IPS-20b (cell line): Measurements from ENCODE around the gene ZNF536.
"Not testable (repeated sequence)": the region's sequence is repeated elsewhere in the genome, so short reads cannot be mapped to it uniquely, and the experiment has no call there.

Experiments
- H3K27ac ChIP-seq: one replicate; pipeline ENCODE4 v1.5.1; 2013; ENCODE audit warnings: low read length
- H3K27me3 ChIP-seq: 2 replicates; pipeline ENCODE4 v1.6.1; 2013; ENCODE audit warnings: mild to moderate bottlenecking, low read length, inconsistent platforms; ENCODE audit not compliant: insufficient read depth
- H3K36me3 ChIP-seq: 2 replicates; pipeline ENCODE4 v1.6.1; 2013; ENCODE audit warnings: low read depth, mild to moderate bottlenecking, inconsistent platforms, low read length, moderate library complexity; ENCODE audit not compliant: insufficient read depth
- H3K4me1 ChIP-seq: 2 replicates; pipeline ENCODE4 v1.6.1; 2013; ENCODE audit warnings: mild to moderate bottlenecking, control low read depth, inconsistent platforms, low read length, moderate library complexity; ENCODE audit not compliant: insufficient read depth
- H3K4me3 ChIP-seq: 2 replicates; pipeline ENCODE4 v1.5.1; 2013; ENCODE audit warnings: mild to moderate bottlenecking, low read length, inconsistent platforms
- H3K9ac ChIP-seq: 2 replicates; pipeline ENCODE4 v1.6.1; 2013; ENCODE audit warnings: low read depth, mild to moderate bottlenecking, inconsistent platforms, low read length, moderate library complexity
- H3K9me3 ChIP-seq: 2 replicates; pipeline ENCODE4 v1.6.1; 2013; ENCODE audit warnings: mild to moderate bottlenecking, low read depth, low read length, inconsistent platforms; ENCODE audit not compliant: insufficient read depth

Gene ZNF536

GRCh38 chr19:30393729-30394480 is 21.7 kb downstream of the ZNF536 start:
- no peaks in the 10 kb centered on the region for H3K9me3 ChIP-seq
- no peak overlapping the region for H3K9ac ChIP-seq
- H3K4me3 ChIP-seq: no peak overlapping the region
- H3K27ac ChIP-seq: no peak overlapping the region
- H3K27me3 ChIP-seq: peaks cover 16% of the 10 kb centered on the region
- no peaks in the 10 kb centered on the region for H3K36me3 ChIP-seq
- H3K4me1 ChIP-seq: peaks cover 11% of the 10 kb centered on the region; the same call in 1 of the 2 replicates

DNA sequence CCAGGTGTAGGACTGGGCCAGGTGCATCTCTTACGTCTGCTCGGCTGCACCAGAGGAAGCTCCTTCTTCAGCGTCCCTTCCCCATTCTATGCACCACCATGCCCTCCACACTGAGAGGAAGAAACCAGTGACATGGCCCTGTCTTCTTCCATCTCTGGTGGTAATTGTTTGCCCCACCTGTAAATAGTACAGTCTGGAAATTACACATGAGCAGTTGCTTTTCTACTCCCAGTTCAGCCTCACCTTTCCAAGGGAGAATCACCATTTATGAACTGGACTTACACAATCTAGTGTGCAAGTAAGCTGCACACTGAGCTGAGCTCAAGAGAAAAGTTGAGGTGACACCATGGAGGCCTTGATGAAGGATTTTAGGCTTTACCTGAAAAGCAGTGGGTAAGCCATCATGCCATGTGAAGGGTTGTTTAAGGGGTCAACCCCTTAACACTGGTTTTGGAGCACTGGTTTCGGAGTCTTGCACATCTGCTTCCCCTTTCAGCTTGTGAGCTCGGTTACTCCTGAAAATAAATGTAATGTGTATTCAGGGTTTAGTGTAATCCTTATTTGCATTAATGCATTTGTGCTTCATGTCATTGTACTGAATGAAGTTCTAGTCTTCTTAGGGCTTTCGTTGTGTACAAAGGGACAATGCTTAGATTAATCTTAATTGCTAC is 22.4 kb downstream of the ZNF536 start:
- peaks cover 16% of the 10 kb centered on the region for H3K27me3 ChIP-seq
- no peak overlapping the region for H3K9ac ChIP-seq
- peaks cover 11% of the 10 kb centered on the region; the same call in 1 of the 2 replicates for H3K4me1 ChIP-seq
- H3K4me3 ChIP-seq: no peak overlapping the region
- H3K27ac ChIP-seq: no peak overlapping the region
- H3K36me3 ChIP-seq: no peaks in the 10 kb centered on the region
- H3K9me3 ChIP-seq: no peaks in the 10 kb centered on the region

GRCh38 chr19:30395283-30395682 is 23.1 kb downstream of the ZNF536 start:
- Histone ChIP-seq H3K27ac (no peak overlapping the region), H3K4me1 (peaks cover 11% of the 10 kb centered on the region; the same call in 1 of the 2 replicates), H3K36me3 (no peaks in the 10 kb centered on the region), H3K9ac (no peak overlapping the region), H3K27me3 (peaks cover 16% of the 10 kb centered on the region), H3K4me3 (no peak overlapping the region), H3K9me3 (no peaks in the 10 kb centered on the region)

GRCh38 chr19:30398539-30398938 is 26.4 kb downstream of the ZNF536 start:
- not testable (repeated sequence) for H3K4me1 ChIP-seq, H3K36me3 ChIP-seq, H3K9me3 ChIP-seq, H3K4me3 ChIP-seq, H3K27me3 ChIP-seq, H3K27ac ChIP-seq, H3K9ac ChIP-seq

DNA sequence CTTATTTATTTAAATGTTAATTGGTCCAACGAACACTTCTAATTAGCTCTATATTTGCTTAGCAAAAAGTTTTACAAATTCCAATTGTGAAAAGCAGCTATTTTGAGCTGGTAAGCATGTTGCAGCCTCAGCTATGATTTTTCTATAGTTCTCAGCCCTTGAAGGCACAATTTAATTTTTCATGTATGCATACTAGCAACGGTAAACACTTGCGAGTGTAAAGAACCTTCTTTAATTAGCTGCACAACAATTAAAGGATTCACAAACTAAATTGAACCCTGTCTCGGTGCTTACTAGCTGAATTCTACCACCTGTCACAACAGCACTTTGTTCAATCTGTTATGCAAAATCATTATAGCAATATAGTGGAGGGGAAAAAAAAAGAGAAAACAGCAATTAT is 29.8 kb downstream of the ZNF536 start:
- Histone ChIP-seq H3K27ac (no peak overlapping the region), H3K36me3 (no peaks in the 10 kb centered on the region), H3K27me3 (peaks cover 4% of the 10 kb centered on the region), H3K9ac (no peak overlapping the region), H3K4me3 (no peak overlapping the region), H3K9me3 (no peaks in the 10 kb centered on the region), H3K4me1 (peaks cover 5% of the 10 kb centered on the region; the same call in 1 of the 2 replicates)

DNA sequence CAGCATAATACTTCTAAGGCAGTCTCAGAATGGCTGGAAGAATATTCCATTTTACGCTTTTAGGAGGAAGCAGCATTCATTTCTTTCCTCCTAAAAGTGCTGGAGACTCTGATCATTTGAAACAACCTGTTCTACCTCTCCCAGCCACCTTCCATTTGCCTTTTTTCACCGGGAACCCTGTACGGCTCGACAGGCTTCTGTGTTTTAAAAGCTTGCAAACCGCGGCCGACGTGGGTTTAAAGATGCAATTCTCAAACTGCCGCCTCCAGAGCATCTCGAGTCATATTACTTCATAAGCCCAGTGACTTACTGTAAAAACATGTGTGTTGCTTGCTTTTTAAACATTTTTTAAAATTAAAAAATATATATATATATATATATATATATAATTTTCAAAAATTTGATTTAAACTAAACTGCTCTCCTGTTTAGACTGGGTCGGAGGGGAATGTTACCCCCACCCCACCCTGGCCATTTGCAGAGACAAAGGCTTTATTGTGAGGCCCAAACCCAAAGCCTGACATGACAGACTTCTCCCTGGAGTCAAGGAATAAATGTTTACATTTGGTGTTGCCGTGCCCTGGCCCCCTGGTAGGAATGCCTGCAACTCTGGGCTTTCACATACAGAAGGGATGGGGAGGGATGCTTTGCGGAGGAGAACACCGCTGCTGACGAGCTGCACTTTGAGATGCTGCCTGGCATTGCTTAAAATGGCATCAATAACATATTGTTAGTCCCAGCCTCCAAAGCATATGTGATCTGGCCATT is 30.4 kb downstream of the ZNF536 start:
- H3K4me3 ChIP-seq: no peak overlapping the region
- no peaks in the 10 kb centered on the region for H3K36me3 ChIP-seq
- H3K4me1 ChIP-seq: peaks cover 5% of the 10 kb centered on the region; the same call in 1 of the 2 replicates
- H3K9ac ChIP-seq: no peak overlapping the region
- H3K9me3 ChIP-seq: no peaks in the 10 kb centered on the region
- no peak overlapping the region for H3K27ac ChIP-seq
- peaks cover 4% of the 10 kb centered on the region for H3K27me3 ChIP-seq

GRCh38 chr19:30403203-30403985 is 31.2 kb downstream of the ZNF536 start:
- H3K9ac ChIP-seq: no peak overlapping the region
- H3K4me3 ChIP-seq: no peak overlapping the region
- H3K4me1 ChIP-seq: peaks cover 5% of the 10 kb centered on the region; the same call in 1 of the 2 replicates
- no peaks in the 10 kb centered on the region for H3K36me3 ChIP-seq
- H3K9me3 ChIP-seq: no peaks in the 10 kb centered on the region
- H3K27me3 ChIP-seq: peaks cover 4% of the 10 kb centered on the region
- no peak overlapping the region for H3K27ac ChIP-seq

- H3K27me3 ChIP-seq: peaks cover 4% of the 10 kb centered on the region
- peaks cover 5% of the 10 kb centered on the region; the same call in 1 of the 2 replicates for H3K4me1 ChIP-seq
- no peak overlapping the region for H3K27ac ChIP-seq
- H3K9me3 ChIP-seq: no peaks in the 10 kb centered on the region
- H3K9ac ChIP-seq: no peak overlapping the region
- no peaks in the 10 kb centered on the region for H3K36me3 ChIP-seq
- H3K4me3 ChIP-seq: no peak overlapping the region
These were observed 34.3 kb downstream of the ZNF536 start for GRCh38 chr19:30406220-30407067.

- no peak overlapping the region for H3K27ac ChIP-seq
- H3K27me3 ChIP-seq: peaks cover 4% of the 10 kb centered on the region
- H3K36me3 ChIP-seq: no peaks in the 10 kb centered on the region
- H3K4me1 ChIP-seq: peaks cover 5% of the 10 kb centered on the region; the same call in 1 of the 2 replicates
- H3K9ac ChIP-seq: no peak overlapping the region
- no peak overlapping the region for H3K4me3 ChIP-seq
- H3K9me3 ChIP-seq: no peaks in the 10 kb centered on the region
These were observed 35.0 kb downstream of the ZNF536 start for GRCh38 chr19:30407068-30407709.

GRCh38 chr19:30408734-30409301 is 36.6 kb downstream of the ZNF536 start:
- Histone ChIP-seq H3K27me3 (peaks cover 4% of the 10 kb centered on the region), H3K9me3 (no peaks in the 10 kb centered on the region), H3K9ac (no peak overlapping the region)

More at GRCh38 chr19:30408734-30409301, 36.6 kb downstream of the ZNF536 start:
- H3K4me1 ChIP-seq: no peaks in the 10 kb centered on the region
- H3K27ac ChIP-seq: no peak overlapping the region
- no peaks in the 10 kb centered on the region for H3K36me3 ChIP-seq
- no peak overlapping the region for H3K4me3 ChIP-seq
